Heart left ventricle (tissue), 16 donors: ENCODE measurements around the gene TNRC6C. TPM values are rescaled to one million over a fixed set of nuclear protein-coding genes. Genes with fewer than 3 reads are reported as not detected.

Source experiments
- ATAC-seq, 4 donors: fragments of 200-7000 bp; cut with Tn5 transposase; one replicate each; pipeline ENCODE4 v1.9.1; 2020 to 2022; ENCODE audit warnings: moderate library complexity in 4 of 4, mild to moderate bottlenecking in 3 of 4, moderate number of reproducible peaks in 1 of 4
- DNase-seq, 5 donors: peaks; one replicate each; pipeline ENCODE4 v3.0.0-alpha.2; 2020
- H3K27ac ChIP-seq, 12 donors: fragments of 200-600 bp; sonication (generic) in 4 of 12; one replicate each; pipeline versions ENCODE4 v1.5.0 to v1.8.0; 2016 to 2022; ENCODE audit warnings: mild to moderate bottlenecking in 2 of 12
- H3K27me3 ChIP-seq, 9 donors: fragments of 200-600 bp; sonication (generic) in 2 of 9; one replicate each; pipeline versions ENCODE4 v1.5.1 to v1.8.0; 2016 to 2022; ENCODE audit warnings: mild to moderate bottlenecking in 3 of 9
- H3K36me3 ChIP-seq, 9 donors: fragments of 200-600 bp; sonication (generic) in 2 of 9; one replicate each; pipeline versions ENCODE4 v1.5.0 to v1.8.0; 2018 to 2022; ENCODE audit warnings: mild to moderate bottlenecking in 2 of 9
- H3K4me1 ChIP-seq, 12 donors: fragments of 200-600 bp; sonication (generic) in 4 of 12; one replicate each; pipeline versions ENCODE4 v1.5.0 to v1.8.0; 2016 to 2022; ENCODE audit warnings: mild to moderate bottlenecking in 3 of 12
- H3K4me3 ChIP-seq, 12 donors: fragments of 200-600 bp; sonication (generic) in 4 of 12; one replicate each; pipeline versions ENCODE4 v1.5.0 to v1.8.0; 2017 to 2022; ENCODE audit warnings: mild to moderate bottlenecking in 9 of 12, moderate library complexity in 4 of 12
- H3K9me3 ChIP-seq, 12 donors: fragments of 200-600 bp; sonication (generic) in 4 of 12; one replicate each; pipeline versions ENCODE4 v1.5.0 to v1.8.0; 2016 to 2022; ENCODE audit warnings: mild to moderate bottlenecking in 1 of 12
- POLR2A ChIP-seq, 2 donors: fragments of 450-650 bp; IDR thresholded peaks; one replicate each; pipeline ENCODE4 v1.6.1; 2017; ENCODE audit warnings: antibody characterized with exemption in 2 of 2, mild to moderate bottlenecking in 2 of 2, moderate library complexity in 2 of 2
- WGBS, 4 donors: extraction: QIAGEN DNeasy Blood & Tissue Kit in 2 of 4; methylation state at CpG; one replicate each; pipeline versions ENCODE4 v1.1.5 to v1.1.7; 2013 to 2018; 5-methylcytosine and 5-hydroxymethylcytosine counted together
- intact Hi-C, 10 donors: fragments of 100-400 bp; cut with DNase I; formaldehyde crosslinking; loops; one replicate each; pipeline versions ENCODE4 v1.11.1 to v1.14.2; 2022
- polyA plus RNA-seq, 2 donors: library from polyadenylated mRNA; stranded (reverse); fragments of 200-250 nt; gene quantifications; one replicate each; pipeline ENCODE4 v1.2.3, GENCODE V29; 2013
- total RNA-seq, 9 donors: library from RNA; depleted of rRNA in 2 of 9; stranded (reverse); fragments of >200 nt in 2 of 9; fragmentation: NEBNext Ultra II Directional in 3 of 9; extraction: Animal tissue kit (Norgen Biotek cat#: 25700) in 3 of 9; gene quantifications; one replicate each; pipeline versions ENCODE4 v1.1.0 to v1.2.4, GENCODE V29; 2016 to 2023
- TF ChIP-seq, protein P1 (sequence below), 12 donors: fragments of 200-600 bp; sonication (generic) in 4 of 12; IDR thresholded peaks; one replicate each; pipeline versions ENCODE4 v1.5.0 to v1.8.0; 2018 to 2022; ENCODE audit warnings: antibody characterized with exemption in 12 of 12, mild to moderate bottlenecking in 5 of 12
- donor health status: ischemic (EF 13 %, LVEDD 7.1; RV severe dilation, severe dysfunction).
- donor health status: healthy with polysubstance abuse.
- donor health status: DM: no; HTN: yes; CAD: no.
- donor health status: DM: no; HTN: no; CAD: no.
- donor health status: ischemic (EF 25% LVEDD 6.9; RV normal size, moderate dysfunction).
- donor health status: ischemic (EF 25% LVEDD 5.7; RV mildly dilated, moderate dysfunction).
- donor health status: healthy.
- donor health status: DM: yes; HTN: yes; CAD: no.
- donor health status: ischemic (EF 35%, LVEDD 5.7; RV mildly dilated, moderate dysfunction).
- donor health status: nonischemic (EF 11% LVEDD 7.7; RV severe dilation, severe dysfunction).
- donor health status: DM: yes; HTN: yes; CAD: no.
- donor health status: PGD.
- donor health status: ischemic (EF 29% LVEDD 5.4; RV normal size, mild dysfunction).
- donor health status: nonischemic (EF 23%, LVEDD 6.1; RV moderate dilation, normal function).

Gene TNRC6C
- total and polyA plus RNA-seq, 11 donors: 7.7 to 24.7 (median 19.0) TPM

GRCh38 chr17:77914385-77915254 lies 43.9 kb upstream of the TNRC6C start:
- Histone ChIP-seq H3K27ac (no peak overlapping the region), H3K4me3 (no peak overlapping the region), H3K36me3 (no peaks in the 10 kb centered on the region), H3K4me1 (peaks cover 0 to 12% (median 0%) of the 10 kb centered on the region in 12 donors), H3K27me3 (peaks cover 0 to 60% (median 21%) of the 10 kb centered on the region in 9 donors), H3K9me3 (no peaks in the 10 kb centered on the region)
- no peak for DNase-seq
- intact Hi-C loops: no loop called here
- peak in 1 of 4 donors; percentile 55 for ATAC-seq
- TF ChIP-seq, protein P1, sequence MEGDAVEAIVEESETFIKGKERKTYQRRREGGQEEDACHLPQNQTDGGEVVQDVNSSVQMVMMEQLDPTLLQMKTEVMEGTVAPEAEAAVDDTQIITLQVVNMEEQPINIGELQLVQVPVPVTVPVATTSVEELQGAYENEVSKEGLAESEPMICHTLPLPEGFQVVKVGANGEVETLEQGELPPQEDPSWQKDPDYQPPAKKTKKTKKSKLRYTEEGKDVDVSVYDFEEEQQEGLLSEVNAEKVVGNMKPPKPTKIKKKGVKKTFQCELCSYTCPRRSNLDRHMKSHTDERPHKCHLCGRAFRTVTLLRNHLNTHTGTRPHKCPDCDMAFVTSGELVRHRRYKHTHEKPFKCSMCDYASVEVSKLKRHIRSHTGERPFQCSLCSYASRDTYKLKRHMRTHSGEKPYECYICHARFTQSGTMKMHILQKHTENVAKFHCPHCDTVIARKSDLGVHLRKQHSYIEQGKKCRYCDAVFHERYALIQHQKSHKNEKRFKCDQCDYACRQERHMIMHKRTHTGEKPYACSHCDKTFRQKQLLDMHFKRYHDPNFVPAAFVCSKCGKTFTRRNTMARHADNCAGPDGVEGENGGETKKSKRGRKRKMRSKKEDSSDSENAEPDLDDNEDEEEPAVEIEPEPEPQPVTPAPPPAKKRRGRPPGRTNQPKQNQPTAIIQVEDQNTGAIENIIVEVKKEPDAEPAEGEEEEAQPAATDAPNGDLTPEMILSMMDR (IDR thresholded peaks at IDR 0.05): peak in 1 of 12 donors; percentile 10
- no peak for TF ChIP-seq POLR2A (IDR thresholded peaks at IDR 0.05)
- 29 to 42% (median 32%) methylated on average over 18 of the region's 18 CpGs for WGBS, 4 donors

GRCh38 chr17:77915594-77916021 lies 42.9 kb upstream of the TNRC6C start:
- TF ChIP-seq, protein P1 (IDR thresholded peaks at IDR 0.05): no peak
- no peak for TF ChIP-seq POLR2A (IDR thresholded peaks at IDR 0.05)
- intact Hi-C loops: no loop called here
- no peak for ATAC-seq
- H3K4me1 ChIP-seq: peaks cover 0 to 12% (median 0%) of the 10 kb centered on the region in 12 donors
- DNase-seq: no peak
- H3K27me3 ChIP-seq: peaks cover 0 to 60% (median 21%) of the 10 kb centered on the region in 9 donors
- no peak overlapping the region for H3K4me3 ChIP-seq
- no peak overlapping the region for H3K27ac ChIP-seq
- H3K36me3 ChIP-seq: no peaks in the 10 kb centered on the region
- 49 to 61% (median 51%) methylated on average over 7 of the region's 7 CpGs for WGBS, 4 donors
- no peaks in the 10 kb centered on the region for H3K9me3 ChIP-seq

GRCh38 chr17:77916264-77916663 lies 42.2 kb upstream of the TNRC6C start:
- Histone ChIP-seq H3K27me3 (peaks cover 0 to 60% (median 21%) of the 10 kb centered on the region in 9 donors), H3K9me3 (no peaks in the 10 kb centered on the region), H3K4me1 (peaks cover 0 to 12% (median 0%) of the 10 kb centered on the region in 12 donors), H3K36me3 (no peaks in the 10 kb centered on the region), H3K4me3 (no peak overlapping the region), H3K27ac (no peak overlapping the region)
- ATAC-seq: no peak
- intact Hi-C loops: no loop called here
- WGBS, 4 donors: 34 to 45% (median 40%) methylated on average over 6 of the region's 6 CpGs
- DNase-seq: no peak
- no peak for TF ChIP-seq POLR2A (IDR thresholded peaks at IDR 0.05)
- TF ChIP-seq, protein P1 (IDR thresholded peaks at IDR 0.05): no peak

GRCh38 chr17:77916703-77917481 lies 41.6 kb upstream of the TNRC6C start:
- Histone ChIP-seq H3K4me1 (peaks cover 0 to 12% (median 0%) of the 10 kb centered on the region in 12 donors), H3K36me3 (no peaks in the 10 kb centered on the region), H3K27ac (no peak overlapping the region), H3K9me3 (peaks cover 0 to 5% (median 0%) of the 10 kb centered on the region in 12 donors), H3K27me3 (peaks cover 0 to 62% (median 21%) of the 10 kb centered on the region in 9 donors), H3K4me3 (no peak overlapping the region)
- 46 to 65% (median 50%) methylated on average over 17 of the region's 17 CpGs for WGBS, 4 donors
- intact Hi-C loops: no loop called here
- DNase-seq: no peak
- peak in 2 of 4 donors; percentile 69 to 73 for ATAC-seq
- TF ChIP-seq, protein P1 (IDR thresholded peaks at IDR 0.05): no peak
- no peak for TF ChIP-seq POLR2A (IDR thresholded peaks at IDR 0.05)
